K562 (cell line): Measurements from ENCODE around the gene PMPCA. TPM values are rescaled to one million over a fixed set of nuclear protein-coding genes. Genes with fewer than 3 reads are reported as not detected.
A peak's percentile ranks its signal among the peaks of the same experiment; 100 is the strongest.

Experiments used
- ATAC-seq: fragments of 200-7000 bp; cut with Tn5 transposase; 3 replicates; pipeline ENCODE4 v1.9.1; 2020; ENCODE audit warnings: moderate library complexity
- Bru-seq: library from RNA; stranded (reverse); fragments of 400-500 nt; gene quantifications from one replicate; lab custom pipeline; 2021; lab: Mats Ljungman, UMichigan
- BruChase-seq, 2 experiments: library from RNA; stranded (reverse); fragments of 400-500 nt; gene quantifications; one replicate each; lab custom pipeline; 2021; lab: Mats Ljungman, UMichigan
- BruUV-seq: library from RNA; stranded (reverse); fragments of 400-500 nt; replicated peaks from 2 replicates; lab custom pipeline; 2021; lab: Mats Ljungman, UMichigan
- CTCF ChIA-PET: fragments of 300-600 bp; formaldehyde crosslinking; extraction: SDS; loops from one replicate; lab custom pipeline; 2021; ENCODE audit warnings: low intra/inter-chr PET ratio; lab: Yijun Ruan, JAX
- POLR2A ChIA-PET: fragments of 300-600, 350-650 bp; sonication (Branson Sonifier 250); formaldehyde crosslinking; extraction: SDS; loops from one replicate; lab custom pipeline; 2021; ENCODE audit warnings: antibody characterized with exemption, inconsistent platforms; lab: Yijun Ruan, JAX
- DNase-seq, 4 experiments: peaks; one replicate each; pipeline versions ENCODE4 v3.0.0 to v3.0.0-alpha.2; 2011 to 2018; ENCODE audit warnings: low spot score in 3 of 4, mixed read lengths in 3 of 4; ENCODE audit errors: extremely low read depth in 1 of 4
- FAIRE-seq: peaks from 2 replicates; lab custom pipeline; 2011; peaks lifted over from hg19 to GRCh38; lab: Jason Lieb, UNC
- H2AFZ ChIP-seq: 2 replicates; pipeline ENCODE4 v1.6.0; 2011; ENCODE audit warnings: low read depth, low read length, control low read depth, inconsistent platforms
- H3K27ac ChIP-seq: fragments of 200-600 bp; 3 replicates; pipeline ENCODE4 v1.8.0; 2011; ENCODE audit warnings: low read depth, mild to moderate bottlenecking, control low read depth, inconsistent platforms, low read length, moderate library complexity, mixed read lengths; ENCODE audit errors: extremely low read depth
- H3K27me3 ChIP-seq, 2 experiments: fragments of 300-600 bp in 1 of 2; 2 replicates in 1 of 2; 3 replicates in 1 of 2; pipeline versions ENCODE4 v1.6.0 to v1.8.0; 2011; ENCODE audit warnings: inconsistent platforms in 2 of 2, low read length in 2 of 2, mild to moderate bottlenecking in 1 of 2, mixed read lengths in 1 of 2, moderate library complexity in 1 of 2; ENCODE audit not compliant: control insufficient read depth in 2 of 2, insufficient read depth in 2 of 2
- H3K36me3 ChIP-seq: fragments of 300-600 bp; 3 replicates; pipeline ENCODE4 v1.8.0; 2011; ENCODE audit warnings: mild to moderate bottlenecking, low read length, inconsistent platforms; ENCODE audit not compliant: control insufficient read depth, insufficient read depth
- H3K4me1 ChIP-seq, 2 experiments: fragments of 200-600 bp in 1 of 2; replicated peaks in 1 of 2; 2 replicates in 1 of 2; 3 replicates in 1 of 2; pipeline versions ENCODE4 v1.5.1 to v1.8.0; 2011; ENCODE audit warnings: inconsistent platforms in 2 of 2, low read length in 2 of 2, mild to moderate bottlenecking in 1 of 2, mixed read lengths in 1 of 2, moderate library complexity in 1 of 2; ENCODE audit not compliant: control insufficient read depth in 2 of 2, insufficient read depth in 2 of 2
- H3K4me2 ChIP-seq: 2 replicates; pipeline ENCODE4 v1.6.1; 2011; ENCODE audit warnings: low read length, control low read depth, inconsistent platforms, mixed read lengths; ENCODE audit not compliant: insufficient read depth
- H3K4me3 ChIP-seq: fragments of 200-600 bp; sonication (generic), shearing (Covaris generic); 2 replicates; pipeline ENCODE4 v1.5.1; 2016; ENCODE audit warnings: control low read depth, inconsistent platforms
- H3K79me2 ChIP-seq: fragments of 200-600 bp; 3 replicates; pipeline ENCODE4 v1.8.0; 2011; ENCODE audit warnings: low read length, inconsistent platforms; ENCODE audit not compliant: control insufficient read depth, insufficient read depth
- H3K9ac ChIP-seq, 2 experiments: 2 replicates each; pipeline versions ENCODE4 v1.6.0 to v1.6.1; 2011; ENCODE audit warnings: low read depth in 2 of 2, low read length in 2 of 2, control low read depth in 1 of 2, inconsistent platforms in 1 of 2, mild to moderate bottlenecking in 1 of 2, mixed read lengths in 1 of 2; ENCODE audit not compliant: insufficient read depth in 1 of 2
- H3K9me1 ChIP-seq: one replicate; pipeline ENCODE4 v1.6.0; 2011; ENCODE audit warnings: inconsistent platforms, mild to moderate bottlenecking, low read length, moderate library complexity; ENCODE audit not compliant: control insufficient read depth, insufficient read depth
- H3K9me3 ChIP-seq: replicated peaks from 2 replicates; pipeline ENCODE4 v1.5.1; 2011; ENCODE audit warnings: low read depth, low read length, inconsistent platforms; ENCODE audit not compliant: control insufficient read depth, insufficient read depth
- H4K20me1 ChIP-seq: replicated peaks from 2 replicates; pipeline ENCODE4 v1.6.1; 2011; ENCODE audit warnings: low read length, inconsistent platforms, mixed read lengths; ENCODE audit not compliant: control insufficient read depth, insufficient read depth
- ATF1 ChIP-seq, 2 experiments: fragments of 450-650 bp in 1 of 2; IDR thresholded peaks; 2 replicates each; pipeline ENCODE4 v1.6.1; 2016; ENCODE audit warnings: missing compliant biosample characterization in 1 of 2, missing genetic modification characterization in 1 of 2
- ATF7 ChIP-seq: fragments of 450-650 bp; IDR thresholded peaks from 2 replicates; pipeline ENCODE4 v1.7.1; 2014; ENCODE audit warnings: mild to moderate bottlenecking, moderate library complexity
- CREB1 ChIP-seq, 2 experiments: sonication (generic) in 1 of 2; formaldehyde crosslinking in 1 of 2; IDR thresholded peaks; 2 replicates each; pipeline versions ENCODE4 v1.6.1 to v1.8.0; 2012 to 2022; ENCODE audit warnings: inconsistent platforms in 1 of 2, mild to moderate bottlenecking in 1 of 2, missing genetic modification reagents in 1 of 2, moderate library complexity in 1 of 2
- E2F5 ChIP-seq: sonication (generic); formaldehyde crosslinking; IDR thresholded peaks from 2 replicates; pipeline ENCODE4 v1.8.0; 2022; ENCODE audit warnings: mild to moderate bottlenecking, missing genetic modification reagents
- EP300 ChIP-seq: IDR thresholded peaks from 2 replicates; pipeline ENCODE4 v1.6.1; 2012; ENCODE audit warnings: low read length, improper control_type of control experiment
- GTF2E2 ChIP-seq: fragments of 200-800 bp; sonication (Bioruptor generic); IDR thresholded peaks from 2 replicates; pipeline ENCODE4 v1.6.1; 2016; ENCODE audit warnings: missing genetic modification characterization, missing compliant biosample characterization
- MTA3 ChIP-seq: fragments of 450-650 bp; formaldehyde crosslinking; IDR thresholded peaks from 2 replicates; pipeline ENCODE4 v1.6.1; 2017; ENCODE audit warnings: mild to moderate bottlenecking, borderline replicate concordance
- NCOR1 ChIP-seq: fragments of 450-650 bp; IDR thresholded peaks from 2 replicates; pipeline ENCODE4 v1.6.1; 2016; ENCODE audit warnings: mild to moderate bottlenecking, moderate library complexity
- OTX1 ChIP-seq: fragments of 450-650 bp; formaldehyde crosslinking; IDR thresholded peaks from 2 replicates; pipeline ENCODE4 v1.4.0; 2022; ENCODE audit warnings: mild to moderate bottlenecking
- POLR2AphosphoS5 ChIP-seq: IDR thresholded peaks from 2 replicates; pipeline ENCODE4 v1.6.1; 2011; ENCODE audit warnings: mild to moderate bottlenecking, low read depth, low read length, moderate library complexity; ENCODE audit not compliant: control insufficient read depth, insufficient read depth
- RBBP5 ChIP-seq: fragments of 200-600 bp; sonication (generic); IDR thresholded peaks from 2 replicates; pipeline ENCODE4 v1.6.1; 2012; ENCODE audit warnings: borderline replicate concordance, mild to moderate bottlenecking, low read length, control low read depth, inconsistent platforms; ENCODE audit not compliant: insufficient read depth, poor library complexity, severe bottlenecking
- RNF2 ChIP-seq: sonication (generic); IDR thresholded peaks from 2 replicates; pipeline ENCODE4 v1.6.1; 2016
- RUNX1 ChIP-seq: sonication (generic); IDR thresholded peaks from 2 replicates; pipeline ENCODE4 v1.6.1; 2016; ENCODE audit warnings: antibody characterized with exemption, low read depth
- SMAD4 ChIP-seq: fragments of 250-450 bp; sonication (Bioruptor Pico); conservative IDR thresholded peaks from 2 replicates; pipeline ENCODE4 v1.8.0; 2021; ENCODE audit warnings: inconsistent platforms, mild to moderate bottlenecking, moderate library complexity
- SP1 ChIP-seq: sonication (generic); formaldehyde crosslinking; IDR thresholded peaks from 2 replicates; pipeline ENCODE4 v1.8.1; 2022; ENCODE audit warnings: mild to moderate bottlenecking, missing genetic modification reagents
- WGBS: fragments of 100-300 bp; shearing (Covaris generic); methylation state at CpG from one replicate; pipeline ENCODE4 v1.1.6; 2016; ENCODE audit warnings: low coverage, mixed read lengths; ENCODE audit not compliant: insufficient coverage; ENCODE audit errors: missing lambda C conversion rate; 5-methylcytosine and 5-hydroxymethylcytosine counted together
- in situ Hi-C: fragments of 300-500 bp; cut with MboI; formaldehyde crosslinking; loops from 4 replicates; pipeline ENCODE4 v1.15.0; 2018; ENCODE audit warnings: inconsistent platforms, mixed read lengths
- intact Hi-C: fragments of 100-400 bp; cut with micrococcal nuclease; formaldehyde crosslinking; loops from 2 replicates; pipeline ENCODE4 v1.14.2; 2022
- long read RNA-seq, 3 experiments: library from polyadenylated mRNA in 2 of 3; library from RNA in 1 of 3; unstranded in 2 of 3; stranded (forward) in 1 of 3; transcript quantifications; one replicate each; pipeline ENCODE4 v2.0.0, GENCODE V29; 2019 to 2022
- polyA minus RNA-seq, 3 experiments: library from RNA; depleted of rRNA, polyadenylated mRNA; stranded (reverse); fragments of >200 nt; gene quantifications; 2 replicates each; pipeline ENCODE4 v1.2.3, GENCODE V29; 2011
- polyA plus RNA-seq, 8 experiments: library from polyadenylated mRNA; depleted of rRNA in 4 of 8; stranded (reverse) in 5 of 8; unstranded in 3 of 8; fragments of >200 nt; fragmentation: Nextera tagmentation in 2 of 8; fragmentation: Illumina TruSeq in 1 of 8; extraction: Ambion mirVana in 2 of 8; extraction: Trizol in 1 of 8; gene quantifications; 2 replicates each; pipeline versions ENCODE4 v1.2.1 to v1.2.3, GENCODE V29; 2011 to 2014; ENCODE audit warnings: inconsistent platforms in 1 of 8, missing spikeins in 1 of 8
- total RNA-seq, 7 experiments: library from RNA; depleted of rRNA in 6 of 7; stranded (reverse); fragments of >200 nt in 6 of 7; fragmentation: Illumina TruSeq in 2 of 7; extraction: Trizol in 2 of 7; gene quantifications; 2 replicates each; pipeline versions ENCODE4 v1.2.1 to v1.2.3, GENCODE V29; 2011 to 2021; ENCODE audit warnings: low replicate concordance in 1 of 7

Gene PMPCA
- 255 and 404 TPM in 2 replicates for total RNA-seq (2011; cell fraction: chromatin; rRNA removed; ENCODE audit: low replicate concordance)
- 209 and 247 TPM in 2 replicates for total RNA-seq (2011; cell fraction: nucleolus; rRNA removed)
- total RNA-seq (2011; cell fraction: nucleoplasm; rRNA removed): 203 and 214 TPM in 2 replicates
- 86.6 and 111 TPM in 2 replicates for total RNA-seq (2014; rRNA removed)
- total RNA-seq (2014; rRNA removed; fragmentation: Illumina TruSeq; extraction: Trizol): 82.4 and 104 TPM in 2 replicates
- 66.6 and 67.5 TPM in 2 replicates for total RNA-seq (2015; rRNA removed; fragmentation: Illumina TruSeq; extraction: Trizol)
- total RNA-seq (2021): 118 and 139 TPM in 2 replicates
- 114 and 119 TPM in 2 replicates for polyA plus RNA-seq (2011; rRNA removed)
- 102 and 129 TPM in 2 replicates for polyA plus RNA-seq (2011; cell fraction: cytosol; rRNA removed)
- polyA plus RNA-seq (2011; cell fraction: nucleus; rRNA removed): 346 and 387 TPM in 2 replicates
- polyA plus RNA-seq (2012): 65.8 and 181 TPM in 2 replicates
- polyA plus RNA-seq (2014; fragmentation: Illumina TruSeq; extraction: Trizol): 99.8 and 122 TPM in 2 replicates
- polyA plus RNA-seq (2014; fragmentation: Nextera tagmentation; extraction: Ambion mirVana): 10 to 100 TPM; 23.9 to 30.0 TPM
- polyA plus RNA-seq (2014; rRNA removed): 129 and 143 TPM in 2 replicates
- 81.4 and 83.2 TPM in 2 replicates for polyA minus RNA-seq (2011; rRNA and poly(A)+ RNA removed)
- 40.2 and 43.4 TPM in 2 replicates for polyA minus RNA-seq (2011; cell fraction: cytosol; rRNA and poly(A)+ RNA removed)
- polyA minus RNA-seq (2011; cell fraction: nucleus; rRNA and poly(A)+ RNA removed): 68.0 and 90.1 TPM in 2 replicates
- percentile 91 among the genes with signal in this experiment for Bru-seq, nascent RNA
- percentile 89 among the genes with signal in this experiment for BruChase-seq, experiment 1, labeled RNA remaining after a 2-hour chase
- BruChase-seq, experiment 2, labeled RNA remaining after a 6-hour chase: percentile 91 among the genes with signal in this experiment
- long read RNA-seq, experiment 1, transcript PMPCA-201 (13 exons, 2,174 nt): major isoform, 586 of 763 reads
- long read RNA-seq, experiment 1, partial matches to known transcripts: 96 of 763 reads
- long read RNA-seq, experiment 1, other reads (novel, unspliced or antisense): 72 of 763 reads
- long read RNA-seq, experiment 2, transcript PMPCA-201 (13 exons, 2,174 nt): major isoform, 59 of 144 reads
- long read RNA-seq, experiment 2, partial matches to known transcripts: 29 of 144 reads
- long read RNA-seq, experiment 2, other reads (novel, unspliced or antisense): 54 of 144 reads
- long read RNA-seq, experiment 3, transcript PMPCA-201 (13 exons, 2,174 nt): major isoform, 230 of 263 reads
- long read RNA-seq, experiment 3, partial matches to known transcripts: 17 of 263 reads
- long read RNA-seq, experiment 3, other reads (novel, unspliced or antisense): 14 of 263 reads

GRCh38 chr9:136410500-136411287, at the start of gene PMPCA, which contains the start of gene ENTR1:
Gene PMPCA, plus strand, starts transcription at chr9:136410658. Its CDS starts 11 bp downstream, at chr9:136410669.
Gene ENTR1, minus strand, starts transcription at chr9:136410614. Its CDS starts 217 bp downstream, at chr9:136410397.
- H4K20me1 ChIP-seq: no peaks in the 10 kb centered on the region; the same call in none of the 2 replicates
- peak; percentile 94 to 97 (median 94) for DNase-seq
- ATAC-seq: peak; percentile 89
- intact Hi-C loops: no loop called here
- H3K9ac ChIP-seq: peak within 1 kb of the TSS; percentile 97 to 99
- ChIA-PET POLR2A (interaction anchor here (0.6 to 2.7 kb wide), 8 partner anchors 9 to 65 kb away, joined by 3 to 9 read pairs (median 6); partner anchors contain the start of gene INPP5E), CTCF (interaction anchor here (0.7 kb wide), 1 partner anchor 63 kb away, joined by 3 read pairs; no protein-coding TSS in a partner anchor)
- H3K9me3 ChIP-seq: no peaks in the 10 kb centered on the region
- peak within 1 kb of the TSS; percentile 92 for H3K4me2 ChIP-seq
- H2AFZ ChIP-seq: peak within 1 kb of the TSS; percentile 79
- no peaks in the 10 kb centered on the region for H3K9me1 ChIP-seq
- FAIRE-seq: peak; percentile 92
- in situ Hi-C loops: no loop called here
- BruUV-seq: no TSS peak
- H3K4me1 ChIP-seq: peaks cover 16 to 34% of the 10 kb centered on the region in 2 experiments; a peak in 4 of 5 replicates
- no peaks in the 10 kb centered on the region for H3K27me3 ChIP-seq
- peaks cover 72% of the 10 kb centered on the region for H3K79me2 ChIP-seq
- H3K36me3 ChIP-seq: peaks cover 75% of the 10 kb centered on the region
- H3K4me3 ChIP-seq: peak within 1 kb of the TSS; percentile 82
- peak within 1 kb of the TSS; percentile 94 for H3K27ac ChIP-seq
- WGBS: under 1% methylated on average over 48 of the region's 83 CpGs
- TF ChIP-seq OTX1 (peak; percentile 54; the same call in 1 of the 2 replicates), E2F5 (CRISPR knock-in tag) (peak; percentile 48; the same call in 1 of the 2 replicates), RNF2 (peak; percentile 54; the same call in 1 of the 2 replicates), MTA3 (peak; percentile 40; the same call in 1 of the 2 replicates), SP1 (CRISPR knock-in tag) (peak; percentile 81), ATF1 (CRISPR knock-in tag; IDR thresholded peaks at IDR 0.05) (peak; percentile 60; the same call in 1 of the 2 replicates), ATF1 (tag; IDR thresholded peaks at IDR 0.05) (peak; percentile 93), RUNX1 (no peak), RBBP5 (peak; percentile 83), POLR2AphosphoS5 (peak; percentile 89), NCOR1 (peak; percentile 34), ATF7 (peak; percentile 59; the same call in 1 of the 2 replicates), CREB1 (IDR thresholded peaks at IDR 0.05) (peak; percentile 87), CREB1 (CRISPR knock-in tag; IDR thresholded peaks at IDR 0.05) (peak; percentile 94), SMAD4 (CRISPR knock-in tag) (peak; percentile 42; the same call in 1 of the 2 replicates), EP300 (peak; percentile 30; the same call in 1 of the 2 replicates), GTF2E2 (tag) (peak; percentile 41; the same call in 1 of the 2 replicates)
